ENCODE results near the gene JMY.

DNA sequence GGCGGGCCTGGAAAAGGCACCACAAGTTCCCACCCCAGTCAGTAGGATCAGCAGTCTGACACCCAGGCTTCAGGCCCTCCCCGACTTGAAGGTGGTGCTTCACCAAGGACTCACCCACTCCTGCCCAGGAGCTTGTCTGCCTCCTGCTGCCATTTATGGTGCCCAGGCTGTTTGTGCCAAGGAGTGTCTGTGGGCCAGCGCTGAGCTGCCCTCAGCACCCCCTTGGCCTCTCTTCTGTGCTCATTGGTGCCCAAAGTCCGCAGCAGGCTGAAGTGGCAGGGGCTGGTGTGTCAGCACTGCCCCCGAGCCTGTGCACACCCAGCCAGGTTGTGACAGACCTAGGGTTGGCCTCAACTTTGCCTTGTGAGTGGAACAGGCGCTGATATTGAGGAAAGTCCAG, 23.5 kb downstream of the JMY start:
- TF ChIP-seq CTCF (IDR thresholded peaks at IDR 0.05) (no peak), POLR2A (IDR thresholded peaks at IDR 0.05) (no peak)

Data from esophagus squamous epithelium (tissue), 4 donors.